HG02885 (cell line): ENCODE measurements around the gene SNCA.

ENCODE experiments used
- ATAC-seq: cut with Tn5 transposase; IDR thresholded peaks from one replicate; pipeline ENCODE4 v1.9.1; 2021; ENCODE audit warnings: mild to moderate bottlenecking; ENCODE audit not compliant: unreplicated experiment, poor library complexity

Gene SNCA

GRCh38 chr4:89715631-89716030, 121.3 kb downstream of the SNCA start:
- ATAC-seq: no peak

GRCh38 chr4:89712827-89713226, 124.1 kb downstream of the SNCA start:
- ATAC-seq: no peak

GRCh38 chr4:89712141-89712540, 124.8 kb downstream of the SNCA start:
- no peak for ATAC-seq

- no peak for ATAC-seq
Observed at GRCh38 chr4:89708903-89709421, 128.0 kb downstream of the SNCA start.

GRCh38 chr4:89707467-89707866, 129.5 kb downstream of the SNCA start:
- ATAC-seq: no peak

GRCh38 chr4:89704651-89705395, 132.1 kb downstream of the SNCA start:
- no peak for ATAC-seq

GRCh38 chr4:89703829-89704590, 133.0 kb downstream of the SNCA start:
- ATAC-seq: no peak

- no peak for ATAC-seq
Observed at GRCh38 chr4:89700766-89701423, 136.1 kb downstream of the SNCA start.

- ATAC-seq: no peak
Observed at GRCh38 chr4:89685690-89686089, 151.3 kb downstream of the SNCA start.

GRCh38 chr4:89685277-89685676, 151.7 kb downstream of the SNCA start:
- no peak for ATAC-seq

GRCh38 chr4:89684536-89684935, 152.4 kb downstream of the SNCA start:
- ATAC-seq: no peak

GRCh38 chr4:89682808-89683207, 154.2 kb downstream of the SNCA start:
- ATAC-seq: no peak

GRCh38 chr4:89681671-89682070, 155.3 kb downstream of the SNCA start:
- no peak for ATAC-seq

GRCh38 chr4:89681219-89681618, 155.7 kb downstream of the SNCA start:
- ATAC-seq: no peak

- ATAC-seq: no peak
Observed at GRCh38 chr4:89674876-89675459, 162.0 kb downstream of the SNCA start.
